ENCODE measurements around the gene C1QC.

The C1QC gene

GRCh38 chr1:22619798-22620197, 23.6 kb upstream of the C1QC start:
- no peak for DNase-seq

GRCh38 chr1:22621761-22622160, 21.7 kb upstream of the C1QC start:
- DNase-seq, result no peak

- no peak for DNase-seq
Measured at GRCh38 chr1:22625262-22625925, 18.0 kb upstream of the C1QC start.

GRCh38 chr1:22626237-22627157, 16.9 kb upstream of the C1QC start:
- no peak for DNase-seq

GRCh38 chr1:22627331-22627730, 16.1 kb upstream of the C1QC start:
- no peak for DNase-seq

GRCh38 chr1:22628698-22629444, 14.6 kb upstream of the C1QC start:
- DNase-seq, result no peak

GRCh38 chr1:22629886-22630285, 13.5 kb upstream of the C1QC start:
- no peak for DNase-seq

GRCh38 chr1:22633697-22634463, 9.6 kb upstream of the C1QC start:
- DNase-seq, result no peak

GRCh38 chr1:22635436-22635835, 8.0 kb upstream of the C1QC start:
- DNase-seq, result no peak

GRCh38 chr1:22636353-22636752, 7.1 kb upstream of the C1QC start, which contains the start of gene C1QA:
TSS of gene C1QA (plus strand) at chr1:22636628. CDS start at chr1:22637617, 989 bp downstream.
- DNase-seq, result no peak

GRCh38 chr1:22636927-22637326, 6.5 kb upstream of the C1QC start:
- DNase-seq, result no peak

GRCh38 chr1:22637907-22638445, 5.5 kb upstream of the C1QC start:
- no peak for DNase-seq

GRCh38 chr1:22638476-22639234, 4.8 kb upstream of the C1QC start:
- DNase-seq, result no peak

GRCh38 chr1:22639286-22639685, 4.1 kb upstream of the C1QC start:
- DNase-seq, result no peak

- DNase-seq, result no peak
Measured at GRCh38 chr1:22641247-22641646, 2.2 kb upstream of the C1QC start.

GRCh38 chr1:22641906-22642636, 1.4 kb upstream of the C1QC start:
- DNase-seq, result peak; percentile 64

GRCh38 chr1:22643928-22644327, 495 bp downstream of the C1QC start:
- DNase-seq, result no peak

- DNase-seq, result no peak
Measured at GRCh38 chr1:22645931-22646330, 2.5 kb downstream of the C1QC start.

GRCh38 chr1:22646384-22646783, 3.0 kb downstream of the C1QC start:
- no peak for DNase-seq

GRCh38 chr1:22650089-22650693, 6.8 kb downstream of the C1QC start:
- no peak for DNase-seq

All from 8988T (cell line).